ENCODE results near the gene SMC6. TPM values are rescaled to one million over a fixed set of nuclear protein-coding genes. Genes with fewer than 3 reads are reported as not detected.
A peak's percentile ranks its signal among the peaks of the same experiment; 100 is the strongest.

The SMC6 gene
- total and polyA plus RNA-seq, 10 of the 15 experiments (the other 5 are each of a cell fraction or from before 2014, with no cell fraction given): 12.8 to 63.8 (median 38.8) TPM

GRCh38 chr2:17800693-17801458 is 47.3 kb upstream of the SMC6 start (continued):
- 0 out of 2 replicates have a peak, but pooled peaks have one; percentile 11 for TF ChIP-seq MLLT1 (IDR thresholded peaks at IDR 0.05)

- Histone ChIP-seq H3K9me3 (replicated peaks; ENCODE audit: control insufficient read depth, insufficient read depth, low read length) (no peaks in the 10 kb centered on the region), H3K4me1 (ENCODE audit: control insufficient read depth, insufficient read depth, low read length) (peaks cover 16% of the 10 kb centered on the region), H3K27me3 (replicated peaks in 1 of 2; ENCODE audit: control insufficient read depth in 2 of 2, insufficient read depth in 2 of 2, low read length in 1 of 2) (no peaks in the 10 kb centered on the region), H3K4me3 (no peak overlapping the region), H3K36me3 (ENCODE audit: control insufficient read depth in 2 of 2, insufficient read depth in 2 of 2, low read length in 1 of 2) (no peaks in the 10 kb centered on the region), H3K4me2 (ENCODE audit: control insufficient read depth, insufficient read depth) (no peak overlapping the region), H3K79me2 (ENCODE audit: control insufficient read depth, insufficient read depth, low read length) (no peaks in the 10 kb centered on the region), H2AFZ (ENCODE audit: control insufficient read depth, low read depth, low read length) (peak overlapping the region; percentile 18), H4K20me1 (ENCODE audit: control insufficient read depth, insufficient read depth) (no peaks in the 10 kb centered on the region), H3K9ac (ENCODE audit: control insufficient read depth, insufficient read depth, low read length) (no peak overlapping the region), H3K27ac (ENCODE audit: control insufficient read depth, insufficient read depth) (no peak overlapping the region)
- intact Hi-C loops (cut with micrococcal nuclease; ENCODE audit: unreplicated experiment): no loop called here
- RAD21 ChIA-PET (ENCODE audit: unreplicated experiment): interaction anchor here (0.7 to 9.9 kb wide), 13 partner anchors 8 to 53 kb away, joined by 3 to 96 read pairs (median 3); partner anchors contain the start of genes GEN1 and MSGN1
- CTCF ChIA-PET: interaction anchor here (1.1 to 7.8 kb wide), 13 partner anchors 9 to 81 kb away, joined by 4 to 77 read pairs (median 6); partner anchors contain the start of gene MSGN1
- 16% methylated on average over 5 of the region's 5 CpGs for WGBS (ENCODE audit: insufficient coverage, insufficient replicate concordance, low lambda C conversion rate, missing lambda C conversion rate)
- DNase-seq (ENCODE audit: low read depth, low spot score): no peak
- POLR2A ChIA-PET: interaction anchor here (0.6 to 9.6 kb wide), 7 partner anchors 14 to 279 kb away, joined by 3 to 108 read pairs (median 5); partner anchors contain the start of genes GEN1, MSGN1 and SMC6
- no TSS peak for BruUV-seq (replicated peaks)
- in situ Hi-C loops (cut with MboI): no loop called here
- FAIRE-seq: no peak
- SMC1A ChIA-PET (ENCODE audit: uncharacterized antibody, unreplicated experiment): interaction anchor here (0.7 to 12.9 kb wide), 11 partner anchors 14 to 91 kb away, joined by 3 to 288 read pairs (median 7); partner anchors contain the start of genes GEN1, MSGN1 and SMC6
- peak; percentile 69 for ATAC-seq
- TF ChIP-seq RELB (IDR thresholded peaks at IDR 0.05; ENCODE audit: low read depth): peak; percentile 60; the same call in 1 of the 2 replicates
- no peak for TF ChIP-seq TCF3 (IDR thresholded peaks at IDR 0.05; ENCODE audit: borderline replicate concordance, insufficient read depth, low read depth, low read length)
- TF ChIP-seq PAX8 (IDR thresholded peaks at IDR 0.05): no peak
- peak; percentile 39; the same call in 1 of the 2 replicates for TF ChIP-seq NKRF (conservative IDR thresholded peaks at IDR 0.05)
- peak; percentile 29 for TF ChIP-seq MEF2B (IDR thresholded peaks at IDR 0.05; ENCODE audit: partially characterized antibody, poor library complexity, severe bottlenecking)
- TF ChIP-seq, protein P1, sequence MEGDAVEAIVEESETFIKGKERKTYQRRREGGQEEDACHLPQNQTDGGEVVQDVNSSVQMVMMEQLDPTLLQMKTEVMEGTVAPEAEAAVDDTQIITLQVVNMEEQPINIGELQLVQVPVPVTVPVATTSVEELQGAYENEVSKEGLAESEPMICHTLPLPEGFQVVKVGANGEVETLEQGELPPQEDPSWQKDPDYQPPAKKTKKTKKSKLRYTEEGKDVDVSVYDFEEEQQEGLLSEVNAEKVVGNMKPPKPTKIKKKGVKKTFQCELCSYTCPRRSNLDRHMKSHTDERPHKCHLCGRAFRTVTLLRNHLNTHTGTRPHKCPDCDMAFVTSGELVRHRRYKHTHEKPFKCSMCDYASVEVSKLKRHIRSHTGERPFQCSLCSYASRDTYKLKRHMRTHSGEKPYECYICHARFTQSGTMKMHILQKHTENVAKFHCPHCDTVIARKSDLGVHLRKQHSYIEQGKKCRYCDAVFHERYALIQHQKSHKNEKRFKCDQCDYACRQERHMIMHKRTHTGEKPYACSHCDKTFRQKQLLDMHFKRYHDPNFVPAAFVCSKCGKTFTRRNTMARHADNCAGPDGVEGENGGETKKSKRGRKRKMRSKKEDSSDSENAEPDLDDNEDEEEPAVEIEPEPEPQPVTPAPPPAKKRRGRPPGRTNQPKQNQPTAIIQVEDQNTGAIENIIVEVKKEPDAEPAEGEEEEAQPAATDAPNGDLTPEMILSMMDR (IDR thresholded peaks at IDR 0.05 in 2 of 3, conservative IDR thresholded peaks at IDR 0.05 in 1 of 3; ENCODE audit: control insufficient read depth in 2 of 3, extremely low read depth in 1 of 3, insufficient read depth in 1 of 3, low read depth in 3 of 3, low read length in 3 of 3): peak in 1 of 3 experiments; percentile 18; a peak in 1 of 6 replicates
- TF ChIP-seq CHD1 (IDR thresholded peaks at IDR 0.05; ENCODE audit: low read depth, low read length): peak; percentile 62; the same call in 1 of the 2 replicates
- TF ChIP-seq MXI1 (IDR thresholded peaks at IDR 0.05; ENCODE audit: low read depth, low read length): peak; percentile 60
- peak; percentile 76 for TF ChIP-seq FOXK2 (IDR thresholded peaks at IDR 0.05)
- peak; percentile 73 for TF ChIP-seq ATF7 (IDR thresholded peaks at IDR 0.05; ENCODE audit: low read depth)
- peak; percentile 82 to 91 for TF ChIP-seq BHLHE40 (IDR thresholded peaks at IDR 0.05; ENCODE audit: borderline replicate concordance in 1 of 2, low read depth in 2 of 2, low read length in 1 of 2)
These were observed 46.6 kb upstream of the SMC6 start for GRCh38 chr2:17800219-17800618.
